Measurements from ENCODE around the gene THAP4.
A peak's percentile ranks its signal among the peaks of the same experiment; 100 is the strongest.

Gene THAP4

DNA sequence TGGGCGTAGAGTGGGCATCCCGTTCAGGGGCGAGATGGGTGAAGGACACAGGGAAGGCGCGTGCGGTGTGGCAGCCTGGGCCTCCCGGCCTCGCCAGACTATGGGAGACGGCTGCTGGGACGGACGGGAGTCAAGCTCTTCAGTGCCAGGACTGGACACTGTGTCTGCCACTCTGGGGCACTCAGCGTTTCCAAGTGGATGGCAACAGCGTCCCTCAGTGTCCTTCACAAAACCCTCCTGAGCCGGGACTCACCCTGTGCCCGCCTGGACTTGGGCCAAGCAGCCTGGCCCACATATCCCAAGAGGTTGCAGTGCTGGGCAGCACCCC is 94.7 kb downstream of the THAP4 start:
- DNase-seq, result no peak

GRCh38 chr2:241541564-241542277 is 95.2 kb downstream of the THAP4 start:
- no peak for DNase-seq

- peak; percentile 60 to 62 for DNase-seq
These were observed 96.0 kb downstream of the THAP4 start for GRCh38 chr2:241540771-241541561.

DNA sequence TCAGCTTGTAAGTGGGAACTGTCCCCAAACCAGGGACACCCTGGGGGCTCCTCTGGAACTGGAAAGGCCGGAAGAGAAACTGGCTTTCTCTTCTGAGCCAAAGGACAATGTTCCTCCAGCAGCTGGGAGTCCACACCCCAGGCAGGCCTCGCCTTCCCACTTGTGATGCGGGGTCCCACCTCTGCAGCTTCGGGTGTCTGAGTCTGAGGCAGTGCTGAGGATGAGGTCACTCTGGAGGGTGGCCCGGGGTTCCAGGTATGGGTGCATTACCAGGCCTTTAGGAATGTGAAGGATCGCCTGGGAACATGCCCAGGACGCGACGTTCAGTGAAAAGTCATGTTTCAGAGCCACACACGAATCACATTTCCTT is 96.6 kb downstream of the THAP4 start:
- DNase-seq, result no peak

GRCh38 chr2:241539616-241540374 is 97.2 kb downstream of the THAP4 start:
- DNase-seq, result no peak

GRCh38 chr2:241538838-241539615 is 97.9 kb downstream of the THAP4 start:
- DNase-seq, result no peak

GRCh38 chr2:241535871-241536655 is 100.9 kb downstream of the THAP4 start:
- no peak for DNase-seq

DNA sequence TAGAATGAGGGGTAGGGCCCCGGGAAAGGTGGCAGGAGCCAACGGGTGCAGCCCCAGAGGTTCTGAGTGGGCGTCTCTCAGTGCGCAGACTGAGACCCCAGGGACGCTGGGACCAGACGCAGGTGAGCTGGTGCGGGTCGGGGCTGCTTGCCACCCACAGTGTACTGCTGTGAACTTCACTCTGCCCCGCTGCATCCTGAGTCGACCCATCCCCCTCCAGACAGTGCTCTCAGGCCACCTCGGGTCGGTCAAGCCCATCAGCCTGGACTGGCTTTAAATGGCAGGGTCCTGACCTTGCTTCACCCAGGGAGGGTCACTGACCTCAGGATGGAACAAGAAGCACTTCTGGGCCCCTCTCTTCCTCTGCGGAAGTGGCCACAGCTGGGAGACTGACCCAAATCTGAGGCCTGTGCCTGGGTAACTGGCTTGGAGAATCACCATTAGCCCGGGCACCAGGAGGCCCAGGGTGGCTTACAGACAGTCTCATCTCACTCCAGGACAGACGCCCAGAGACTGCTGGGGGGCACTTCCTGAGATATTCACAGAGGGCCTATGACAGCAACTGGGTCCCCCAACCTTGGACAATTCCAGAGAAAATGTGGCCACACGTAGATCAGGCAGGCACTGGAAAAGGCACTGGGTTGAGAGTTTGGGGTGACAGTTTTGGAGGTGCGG is 102.1 kb downstream of the THAP4 start:
- no peak for DNase-seq

Measured in NCI-H1930 (cell line).